Tongue (tissue), 3 donors: ENCODE results near the gene SEC23B. TPM values are rescaled to one million over a fixed set of nuclear protein-coding genes. Genes with fewer than 3 reads are reported as not detected.

Experiments
- DNase-seq: peaks from one replicate; pipeline ENCODE4 v3.0.0-alpha.2; 2015
- small RNA-seq: library from RNA; depleted of rRNA; stranded (forward); fragments of <200 nt; gene quantifications from one replicate; pipeline ENCODE3, GENCODE V24; 2014; ENCODE audit warnings: low replicate concordance
- total RNA-seq: library from RNA; depleted of rRNA; stranded (reverse); fragments of >200 nt; gene quantifications from one replicate; pipeline ENCODE4 v1.2.3, GENCODE V29; 2014

Gene SEC23B
- total RNA-seq, 1 donor from 2014 or later, result 23.5 TPM

DNA sequence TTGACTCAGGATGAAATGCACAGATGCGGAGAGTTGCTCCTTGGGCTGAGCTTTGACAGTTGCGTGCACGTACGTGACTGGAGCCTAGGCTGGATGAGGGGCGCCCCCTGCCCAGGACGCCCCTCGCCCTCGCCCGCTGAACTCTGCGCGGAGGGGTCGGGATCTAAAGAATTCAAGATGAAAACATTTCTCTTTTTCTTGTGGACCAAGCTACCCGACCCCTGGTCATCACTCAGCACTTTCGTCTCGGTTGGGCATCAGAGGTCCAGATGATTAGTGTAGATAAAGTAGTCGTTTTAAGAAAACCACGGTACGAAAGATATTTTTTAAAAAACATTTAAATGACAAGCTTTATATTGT is 80.8 kb downstream of the SEC23B start:
- no peak for DNase-seq

GRCh38 chr20:18589941-18590674 is 82.4 kb downstream of the SEC23B start:
- no peak for DNase-seq

DNA sequence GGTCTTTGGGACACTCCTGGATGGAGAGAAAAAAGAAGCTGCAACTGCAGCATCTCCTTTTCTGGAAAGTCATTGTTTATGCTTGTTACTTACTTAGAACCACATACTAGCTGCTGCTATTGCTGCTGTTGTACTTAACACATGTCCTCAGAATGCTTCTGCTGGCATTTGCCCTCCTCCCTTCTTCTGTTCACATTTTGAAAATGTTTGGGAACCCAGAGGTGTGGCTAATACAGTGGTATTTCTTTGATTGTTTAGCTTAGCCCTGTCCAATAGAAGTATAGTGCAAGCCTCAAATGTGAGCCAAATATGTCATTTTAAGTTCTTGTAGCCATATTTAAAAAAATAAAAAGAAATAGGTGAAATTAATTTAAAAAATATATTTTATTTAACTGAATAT is 88.5 kb downstream of the SEC23B start:
- DNase-seq, result no peak

- no peak for DNase-seq
These were observed 102.0 kb downstream of the SEC23B start for GRCh38 chr20:18609741-18610140.

Small RNA genes within 50 kb of the gene (small RNA-seq; reads per million reads assigned to genes)
- not detected for gene MIR3192
- not detected for gene RN7SL638P
- not detected for gene RNU6ATAC34P

Other genes starting within 250 kb of the SEC23B start
- 25.8 TPM for gene ZNF133, start 219.4 kb upstream of the SEC23B start, total RNA-seq
- gene DZANK1, start 40.9 kb upstream of the SEC23B start, total RNA-seq, result 1.6 TPM
- gene POLR3F, start 40.5 kb upstream of the SEC23B start, total RNA-seq, result 13.3 TPM
- 11.7 TPM for gene RBBP9, start 10.7 kb upstream of the SEC23B start, total RNA-seq
- 143 TPM for gene SMIM26, start 59.5 kb downstream of the SEC23B start, total RNA-seq
- gene DTD1, start 80.1 kb downstream of the SEC23B start, total RNA-seq, result 22.9 TPM